Loucy (cell line): ENCODE results near the gene CACNA2D3.

Experiments
- CTCF ChIP-seq: fragments of 200-600 bp; sonication (generic); conservative IDR thresholded peaks from 2 replicates; pipeline ENCODE4 v1.5.1; 2014; ENCODE audit warnings: mild to moderate bottlenecking, antibody characterized with exemption, low read length
- EZH2phosphoT487 ChIP-seq: fragments of 200-600 bp; IDR thresholded peaks from 2 replicates; pipeline ENCODE4 v1.6.1; 2018; ENCODE audit warnings: antibody characterized with exemption, mild to moderate bottlenecking, moderate library complexity, borderline replicate concordance

- TF ChIP-seq CTCF (no peak), EZH2phosphoT487 (no peak)
These were observed 137.3 kb downstream of the CACNA2D3 start for GRCh38 chr3:54259636-54260035.
